ENCODE measurements around the gene KIAA1328.

- no peak for TF ChIP-seq USF2 (IDR thresholded peaks at IDR 0.05; ENCODE audit: borderline replicate concordance, low read depth, low read length)
- TF ChIP-seq ZBTB33 (IDR thresholded peaks at IDR 0.05; ENCODE audit: borderline replicate concordance, low read depth): no peak
- no peak for TF ChIP-seq MXI1 (IDR thresholded peaks at IDR 0.05; ENCODE audit: low read depth, low read length)
- no peak for TF ChIP-seq RFX5 (IDR thresholded peaks at IDR 0.05; ENCODE audit: low read length)
These were observed 436.0 kb downstream of the KIAA1328 start for GRCh38 chr18:37264956-37265355.

All from SK-N-SH (cell line).